ENCODE results near the gene LCLAT1. TPM values are rescaled to one million over a fixed set of nuclear protein-coding genes. Genes with fewer than 3 reads are reported as not detected.
"Not testable (repeated sequence)": the region's sequence is repeated elsewhere in the genome, so short reads cannot be mapped to it uniquely, and the experiment has no call there.

The LCLAT1 gene
- total RNA-seq, 2 experiments from 2014 or later: 18.6 to 22.8 TPM

GRCh38 chr2:30467062-30467826, 20.2 kb downstream of the LCLAT1 start:
- ATAC-seq; DNase-seq; H3K9me3 Mint-ChIP-seq (ENCODE audit: low read depth); H3K27ac Mint-ChIP-seq; H3K27me3 Mint-ChIP-seq; CTCF ChIA-PET; H3K4me3 Mint-ChIP-seq; H3K4me1 Mint-ChIP-seq: not testable (repeated sequence)
- peaks cover 23% of the 10 kb centered on the region for H3K36me3 Mint-ChIP-seq

GRCh38 chr2:30470426-30470825, 23.4 kb downstream of the LCLAT1 start:
- Mint-ChIP-seq H3K27ac (no peak overlapping the region), H3K4me1 (peaks cover 12% of the 10 kb centered on the region)
- ATAC-seq: no peak

DNA sequence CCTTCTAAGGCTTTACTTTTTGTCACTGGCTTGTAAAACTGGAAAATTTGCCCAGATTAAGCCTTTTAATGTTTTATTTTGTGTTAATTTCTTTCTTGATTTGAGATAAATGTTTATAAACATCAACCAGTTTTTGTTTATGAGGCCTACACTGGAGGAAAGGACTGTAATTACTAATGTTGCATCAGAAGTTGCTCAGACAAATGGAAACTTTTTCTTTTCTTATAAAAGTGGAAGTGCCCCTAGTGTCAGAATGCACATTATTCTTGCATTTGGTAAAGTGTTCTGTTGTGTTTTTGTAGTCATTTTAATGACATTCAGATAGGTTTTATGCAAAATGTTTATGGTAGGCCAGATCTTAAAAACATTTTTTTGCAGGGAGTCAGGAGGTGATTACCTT, 25.3 kb downstream of the LCLAT1 start:
- no peak for DNase-seq
- Mint-ChIP-seq H3K27me3 (no peaks in the 10 kb centered on the region), H3K9me3 (ENCODE audit: low read depth) (peaks cover 8% of the 10 kb centered on the region), H3K36me3 (peaks cover 19% of the 10 kb centered on the region), H3K4me1 (peaks cover 12% of the 10 kb centered on the region), H3K27ac (no peak overlapping the region), H3K4me3 (no peak overlapping the region)
- CTCF ChIA-PET: no interaction called here
- ATAC-seq: no peak

More at GRCh38 chr2:30470426-30470825, 23.4 kb downstream of the LCLAT1 start:
- DNase-seq: no peak
- H3K27me3 Mint-ChIP-seq: no peaks in the 10 kb centered on the region
- H3K36me3 Mint-ChIP-seq: peaks cover 23% of the 10 kb centered on the region
- CTCF ChIA-PET: no interaction called here
- H3K4me3 Mint-ChIP-seq: no peak overlapping the region
- peaks cover 8% of the 10 kb centered on the region for H3K9me3 Mint-ChIP-seq (ENCODE audit: low read depth)

DNA sequence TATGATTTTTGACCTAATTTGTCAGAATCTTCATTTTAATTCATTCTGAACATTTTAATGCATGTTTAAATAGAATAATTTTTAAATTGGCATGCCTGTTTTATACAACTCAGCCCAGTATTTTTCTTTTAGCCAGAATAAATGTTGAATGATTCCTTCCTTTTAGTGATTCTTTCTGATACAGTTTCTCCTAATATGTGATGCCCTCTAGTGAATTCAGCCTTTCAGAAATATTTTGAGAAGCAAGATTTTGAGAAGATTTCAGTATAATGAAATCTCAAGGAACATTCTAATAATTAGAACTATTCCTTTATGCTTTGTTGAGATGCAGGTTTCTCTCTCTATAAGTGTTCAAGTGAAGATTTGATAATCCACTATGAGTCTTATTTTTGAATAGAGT, 28.5 kb downstream of the LCLAT1 start:
- Mint-ChIP-seq H3K9me3 (ENCODE audit: low read depth) (no peaks in the 10 kb centered on the region), H3K27ac (no peak overlapping the region), H3K4me3 (no peak overlapping the region), H3K27me3 (no peaks in the 10 kb centered on the region), H3K4me1 (peaks cover 8% of the 10 kb centered on the region), H3K36me3 (peaks cover 4% of the 10 kb centered on the region)
- ATAC-seq (no peak), DNase-seq (no peak)
- CTCF ChIA-PET: interaction anchor here (0.9 to 1.6 kb wide), 2 partner anchors 231 to 267 kb away, joined by 3 to 4 read pairs; no protein-coding TSS in a partner anchor

- Mint-ChIP-seq H3K4me3 (no peak overlapping the region), H3K4me1 (peaks cover 6% of the 10 kb centered on the region), H3K9me3 (ENCODE audit: low read depth) (no peaks in the 10 kb centered on the region), H3K27ac (no peak overlapping the region), H3K36me3 (peaks cover 4% of the 10 kb centered on the region), H3K27me3 (no peaks in the 10 kb centered on the region)
- ATAC-seq: no peak
- CTCF ChIA-PET: interaction anchor here (1.6 kb wide), 1 partner anchor 230 kb away, joined by 4 read pairs; no protein-coding TSS in a partner anchor
- no peak for DNase-seq
Observed at GRCh38 chr2:30476636-30477035, 29.6 kb downstream of the LCLAT1 start.

DNA sequence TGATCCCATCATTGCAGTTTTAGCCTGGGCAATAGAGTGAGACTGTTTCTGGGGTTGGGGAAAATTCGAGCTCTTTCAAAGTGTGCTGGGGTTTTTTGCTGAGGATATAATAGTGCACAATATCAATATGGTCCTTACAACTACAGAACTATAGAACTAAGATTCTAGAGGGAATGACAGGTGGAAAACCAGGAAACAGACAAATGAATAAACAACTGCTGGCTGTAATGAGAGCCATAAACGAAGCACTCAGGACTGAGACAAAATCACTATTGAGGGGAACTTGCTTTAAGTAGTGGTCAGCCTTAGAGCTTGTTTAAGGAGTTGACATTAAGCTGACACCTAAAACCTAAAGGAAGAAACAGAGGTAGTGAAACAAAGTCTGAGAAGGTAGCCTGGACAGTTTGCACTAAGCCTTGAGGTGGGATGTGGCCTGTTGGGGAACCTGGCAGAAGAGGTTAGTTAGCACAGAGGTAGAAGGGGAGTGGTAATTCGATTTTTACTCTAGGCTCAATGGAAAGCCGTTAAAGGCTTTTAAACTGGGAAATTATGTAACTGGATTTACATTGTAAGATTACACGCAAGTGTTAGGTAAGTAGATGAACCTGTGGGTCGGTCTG, 33.8 kb downstream of the LCLAT1 start:
- Mint-ChIP-seq H3K9me3 (ENCODE audit: low read depth) (no peaks in the 10 kb centered on the region), H3K27me3 (no peaks in the 10 kb centered on the region), H3K4me3 (no peak overlapping the region), H3K36me3 (peaks cover 4% of the 10 kb centered on the region), H3K4me1 (peaks cover 6% of the 10 kb centered on the region), H3K27ac (no peak overlapping the region)
- no peak for ATAC-seq
- no peak for DNase-seq
- CTCF ChIA-PET: interaction anchor here (0.6 kb wide), 1 partner anchor 271 kb away, joined by 3 read pairs; no protein-coding TSS in a partner anchor

- no peak overlapping the region for H3K27ac Mint-ChIP-seq
Observed at GRCh38 chr2:30481323-30481800, 34.3 kb downstream of the LCLAT1 start.

GRCh38 chr2:30482011-30482410, 35.0 kb downstream of the LCLAT1 start:
- H3K36me3 Mint-ChIP-seq: peaks cover 6% of the 10 kb centered on the region
- ATAC-seq (no peak), DNase-seq (no peak)
- H3K4me1 Mint-ChIP-seq: peaks cover 6% of the 10 kb centered on the region
- H3K27ac Mint-ChIP-seq: no peak overlapping the region
- CTCF ChIA-PET: no interaction called here
- H3K27me3 Mint-ChIP-seq: no peaks in the 10 kb centered on the region
- H3K4me3 Mint-ChIP-seq: no peak overlapping the region
- H3K9me3 Mint-ChIP-seq (ENCODE audit: low read depth): no peaks in the 10 kb centered on the region

More at GRCh38 chr2:30481323-30481800, 34.3 kb downstream of the LCLAT1 start:
- Mint-ChIP-seq H3K4me1 (peaks cover 6% of the 10 kb centered on the region), H3K4me3 (no peak overlapping the region), H3K36me3 (peaks cover 5% of the 10 kb centered on the region), H3K27me3 (no peaks in the 10 kb centered on the region), H3K9me3 (ENCODE audit: low read depth) (no peaks in the 10 kb centered on the region)
- ATAC-seq (no peak), DNase-seq (no peak)
- CTCF ChIA-PET: interaction anchor here (0.6 kb wide), 1 partner anchor 272 kb away, joined by 3 read pairs; no protein-coding TSS in a partner anchor

- no peak for ATAC-seq
- Mint-ChIP-seq H3K4me1 (peaks cover 14% of the 10 kb centered on the region), H3K27me3 (no peaks in the 10 kb centered on the region), H3K9me3 (ENCODE audit: low read depth) (no peaks in the 10 kb centered on the region), H3K36me3 (peaks cover 7% of the 10 kb centered on the region), H3K4me3 (no peak overlapping the region), H3K27ac (no peak overlapping the region)
- DNase-seq: no peak
- CTCF ChIA-PET: no interaction called here
Observed at GRCh38 chr2:30484145-30484544, 37.1 kb downstream of the LCLAT1 start.

DNA sequence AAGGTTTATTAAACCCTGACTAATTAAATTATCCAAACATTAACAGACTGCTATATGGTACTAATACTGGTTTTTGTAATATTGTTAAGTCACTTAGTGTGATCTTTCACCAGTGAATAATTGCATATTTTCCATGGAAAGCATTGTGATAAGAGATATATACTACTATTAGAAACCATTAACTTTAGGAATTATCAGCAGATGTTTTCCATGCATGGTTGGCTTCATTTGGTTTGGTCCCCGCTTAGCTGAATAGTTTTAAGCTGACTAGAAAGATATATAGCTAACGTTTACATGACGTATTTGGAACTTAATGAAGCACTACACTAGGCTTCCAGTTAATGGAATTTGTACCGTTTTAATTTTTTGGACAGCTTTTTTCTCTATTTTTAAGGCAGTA, 37.9 kb downstream of the LCLAT1 start:
- no peaks in the 10 kb centered on the region for H3K9me3 Mint-ChIP-seq (ENCODE audit: low read depth)
- H3K4me3 Mint-ChIP-seq: no peak overlapping the region
- H3K27me3 Mint-ChIP-seq: no peaks in the 10 kb centered on the region
- CTCF ChIA-PET: no interaction called here
- no peak for ATAC-seq
- peaks cover 12% of the 10 kb centered on the region for H3K36me3 Mint-ChIP-seq
- H3K4me1 Mint-ChIP-seq: peaks cover 14% of the 10 kb centered on the region
- H3K27ac Mint-ChIP-seq: no peak overlapping the region
- DNase-seq: no peak

GRCh38 chr2:30486655-30487054, 39.6 kb downstream of the LCLAT1 start:
- CTCF ChIA-PET: no interaction called here
- no peak overlapping the region for H3K27ac Mint-ChIP-seq
- no peak for DNase-seq

GRCh38 chr2:30487603-30488002, 40.6 kb downstream of the LCLAT1 start:
- DNase-seq (no peak), ATAC-seq (no peak)
- Mint-ChIP-seq H3K4me1 (peaks cover 14% of the 10 kb centered on the region), H3K27ac (no peak overlapping the region), H3K27me3 (no peaks in the 10 kb centered on the region), H3K9me3 (ENCODE audit: low read depth) (no peaks in the 10 kb centered on the region), H3K36me3 (peaks cover 8% of the 10 kb centered on the region), H3K4me3 (no peak overlapping the region)
- CTCF ChIA-PET: no interaction called here

More at GRCh38 chr2:30486655-30487054, 39.6 kb downstream of the LCLAT1 start:
- Mint-ChIP-seq H3K36me3 (peaks cover 8% of the 10 kb centered on the region), H3K4me3 (no peak overlapping the region), H3K4me1 (peaks cover 14% of the 10 kb centered on the region), H3K27me3 (no peaks in the 10 kb centered on the region), H3K9me3 (ENCODE audit: low read depth) (no peaks in the 10 kb centered on the region)
- no peak for ATAC-seq

DNA sequence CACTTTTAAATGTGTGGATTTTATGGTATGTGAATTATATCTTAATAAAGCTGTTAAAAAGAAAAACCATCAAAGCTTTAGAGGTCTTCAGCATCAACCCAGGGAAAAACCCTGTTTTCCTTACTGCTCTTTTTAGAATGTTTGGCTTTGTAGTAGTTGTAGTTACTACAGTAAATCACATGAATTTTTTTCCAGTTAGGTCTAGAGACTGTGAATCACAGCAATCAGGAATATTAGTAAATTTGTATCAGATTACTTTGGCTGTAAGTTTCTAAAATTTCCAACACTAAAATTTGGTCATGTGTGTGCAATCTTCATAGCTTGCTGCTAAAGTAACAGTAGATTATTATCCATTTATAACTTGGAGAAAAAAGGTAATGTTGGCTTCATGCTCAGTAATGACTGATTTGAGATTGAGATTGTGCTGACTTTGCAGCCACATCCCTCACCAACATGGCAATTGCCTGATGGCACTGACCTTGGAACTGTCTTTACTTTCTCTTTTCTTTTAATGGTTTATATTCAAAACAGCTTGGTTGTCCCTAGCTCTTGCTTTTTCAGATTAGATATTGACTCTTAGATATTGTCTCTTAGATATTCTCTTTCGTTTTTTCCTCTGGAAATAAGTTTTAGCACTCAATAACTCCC, 41.1 kb downstream of the LCLAT1 start:
- H3K36me3 Mint-ChIP-seq: peaks cover 8% of the 10 kb centered on the region
- no peak overlapping the region for H3K27ac Mint-ChIP-seq
- DNase-seq (no peak), ATAC-seq (no peak)
- no peaks in the 10 kb centered on the region for H3K27me3 Mint-ChIP-seq
- no peaks in the 10 kb centered on the region for H3K9me3 Mint-ChIP-seq (ENCODE audit: low read depth)
- CTCF ChIA-PET: no interaction called here
- peaks cover 14% of the 10 kb centered on the region for H3K4me1 Mint-ChIP-seq
- H3K4me3 Mint-ChIP-seq: no peak overlapping the region

All from activated CD8-positive, alpha-beta memory T cell treated with anti-CD3 and anti-CD28 coated beads, Interleukin-2, amount 10 ng/mL, durations not matched to agents 7 days and 5 days (primary cell).